Femur (tissue), 1 donor: ENCODE measurements around the gene RETNLB.

Experiments used
- DNase-seq: peaks from one replicate; pipeline ENCODE4 v3.0.0-alpha.2; 2017

Gene RETNLB

GRCh38 chr3:108757404-108757982 lies at the start of gene RETNLB:
Gene RETNLB (minus strand): TSS chr3:108757410. CDS start chr3:108757185, 225 bp downstream.
- no peak for DNase-seq

- DNase-seq: no peak
These were observed 49.1 kb upstream of the RETNLB start for GRCh38 chr3:108806316-108806715.

GRCh38 chr3:108804966-108805365 lies 47.8 kb upstream of the RETNLB start:
- DNase-seq: no peak

GRCh38 chr3:108804437-108804836 lies 47.2 kb upstream of the RETNLB start:
- DNase-seq: no peak

GRCh38 chr3:108791473-108791872 lies 34.3 kb upstream of the RETNLB start:
- DNase-seq: no peak

GRCh38 chr3:108780235-108780634 lies 23.0 kb upstream of the RETNLB start:
- no peak for DNase-seq

- DNase-seq: no peak
These were observed 22.3 kb upstream of the RETNLB start for GRCh38 chr3:108779496-108779895.

GRCh38 chr3:108775649-108776048 lies 18.4 kb upstream of the RETNLB start:
- no peak for DNase-seq

- no peak for DNase-seq
These were observed 10.0 kb upstream of the RETNLB start for GRCh38 chr3:108767253-108767652.

- no peak for DNase-seq
These were observed 1.5 kb downstream of the RETNLB start for GRCh38 chr3:108755686-108756085.

GRCh38 chr3:108744762-108745161 lies 12.4 kb downstream of the RETNLB start:
- no peak for DNase-seq

- no peak for DNase-seq
These were observed 14.3 kb downstream of the RETNLB start for GRCh38 chr3:108742929-108743328.

GRCh38 chr3:108736821-108737220 lies 20.4 kb downstream of the RETNLB start:
- no peak for DNase-seq

- DNase-seq: no peak
These were observed 28.3 kb downstream of the RETNLB start for GRCh38 chr3:108728934-108729333.

- no peak for DNase-seq
These were observed 29.1 kb downstream of the RETNLB start for GRCh38 chr3:108728105-108728504.

- DNase-seq: no peak
These were observed 33.1 kb downstream of the RETNLB start for GRCh38 chr3:108724101-108724500.

GRCh38 chr3:108722724-108723123 lies 34.5 kb downstream of the RETNLB start:
- no peak for DNase-seq

GRCh38 chr3:108719178-108719806 lies 37.9 kb downstream of the RETNLB start:
- no peak for DNase-seq

- DNase-seq: no peak
These were observed 38.8 kb downstream of the RETNLB start for GRCh38 chr3:108718454-108718853.

GRCh38 chr3:108713816-108714215 lies 43.4 kb downstream of the RETNLB start:
- no peak for DNase-seq

- no peak for DNase-seq
These were observed 44.1 kb downstream of the RETNLB start for GRCh38 chr3:108713009-108713516.
